ENCODE measurements around the gene CASS4. TPM values are rescaled to one million over a fixed set of nuclear protein-coding genes. Genes with fewer than 3 reads are reported as not detected.

CASS4 gene
- total and polyA plus RNA-seq, 4 donors = 0.26 to 1.6 (median 1.1) TPM

DNA sequence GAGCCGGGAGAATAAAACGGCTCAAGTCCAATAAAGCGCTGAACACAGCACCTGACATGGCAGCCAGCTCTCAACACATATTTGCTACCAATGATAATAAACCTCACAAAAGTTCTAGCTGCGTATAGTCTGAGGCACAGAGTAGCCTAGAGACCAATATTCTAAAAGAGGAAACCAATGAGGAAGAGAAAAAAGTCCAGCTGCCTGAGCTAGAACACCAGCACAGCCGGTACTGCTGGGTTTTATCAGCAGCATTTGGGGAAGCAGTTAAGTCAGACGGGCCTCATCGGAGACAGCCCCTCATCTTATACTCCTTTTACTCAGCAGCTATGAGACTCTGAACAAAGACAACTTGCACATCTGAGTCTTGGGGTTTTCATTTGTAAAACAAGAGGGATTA lies 53.9 kb downstream of the CASS4 start:
- Histone ChIP-seq H3K27ac (ENCODE audit: low read depth in 1 of 2, low read length in 2 of 2) (peak overlapping the region in 1 of 2 donors; percentile 37), H3K9me3 (ENCODE audit: control insufficient read depth in 4 of 4, low read length in 3 of 4) (no peaks in the 10 kb centered on the region), H3K4me3 (ENCODE audit: low read depth in 1 of 3, low read length in 3 of 3) (no peak overlapping the region), H3K9ac (ENCODE audit: low read depth in 1 of 2, low read length in 2 of 2) (no peak overlapping the region), H3K4me1 (ENCODE audit: control insufficient read depth in 4 of 4, insufficient read depth in 4 of 4, low read length in 3 of 4) (peaks cover 2 to 22% (median 17%) of the 10 kb centered on the region in 4 donors), H3K27me3 (ENCODE audit: control insufficient read depth in 4 of 4, insufficient read depth in 4 of 4, low read length in 3 of 4) (no peaks in the 10 kb centered on the region), H3K36me3 (ENCODE audit: control insufficient read depth in 4 of 4, insufficient read depth in 3 of 4, low read depth in 1 of 4, low read length in 3 of 4) (peaks cover 0 to 2% (median 0%) of the 10 kb centered on the region in 4 donors)
- DNase-seq (ENCODE audit: low spot score) = no peak
- TF ChIP-seq SP1 (IDR thresholded peaks at IDR 0.05) (no peak), RXRA (IDR thresholded peaks at IDR 0.05) (no peak), CTCF (IDR thresholded peaks at IDR 0.05; ENCODE audit: low read depth, low read length, missing input control) (no peak), GABPA (IDR thresholded peaks at IDR 0.05 in 1 of 2, conservative IDR thresholded peaks at IDR 0.05 in 1 of 2) (no peak), FOXA2 (IDR thresholded peaks at IDR 0.05) (no peak), ZBTB33 (IDR thresholded peaks at IDR 0.05) (no peak), HNF4A (conservative IDR thresholded peaks at IDR 0.05) (no peak), HNF4G (IDR thresholded peaks at IDR 0.05) (no peak)
- TF ChIP-seq, protein P1, sequence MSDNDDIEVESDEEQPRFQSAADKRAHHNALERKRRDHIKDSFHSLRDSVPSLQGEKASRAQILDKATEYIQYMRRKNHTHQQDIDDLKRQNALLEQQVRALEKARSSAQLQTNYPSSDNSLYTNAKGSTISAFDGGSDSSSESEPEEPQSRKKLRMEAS (IDR thresholded peaks at IDR 0.05) = no peak
- TF ChIP-seq, protein P2, sequence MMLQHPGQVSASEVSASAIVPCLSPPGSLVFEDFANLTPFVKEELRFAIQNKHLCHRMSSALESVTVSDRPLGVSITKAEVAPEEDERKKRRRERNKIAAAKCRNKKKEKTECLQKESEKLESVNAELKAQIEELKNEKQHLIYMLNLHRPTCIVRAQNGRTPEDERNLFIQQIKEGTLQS (IDR thresholded peaks at IDR 0.05) = no peak
- WGBS = 52% methylated on average over 7 of the region's 7 CpGs

DNA sequence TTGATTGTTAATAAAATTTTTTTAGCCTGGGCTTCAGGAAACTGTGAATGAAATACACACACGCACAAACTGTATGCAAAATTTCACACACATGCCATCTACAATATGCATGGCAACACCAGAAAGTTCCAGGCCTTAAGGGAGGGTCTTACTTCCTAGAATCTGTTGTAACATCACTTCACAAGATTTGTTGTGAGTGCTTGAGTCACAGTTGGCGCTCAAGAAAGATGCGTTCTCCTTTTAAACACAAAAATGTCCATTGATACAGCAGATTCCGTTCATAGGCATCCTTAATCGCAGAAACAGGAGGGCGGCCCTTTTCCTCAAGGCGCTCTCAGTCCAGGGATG lies 55.9 kb downstream of the CASS4 start:
- no peak for DNase-seq (ENCODE audit: low spot score)
- H3K27ac ChIP-seq (ENCODE audit: low read depth in 1 of 2, low read length in 2 of 2) = peak overlapping the region; percentile 68 to 69
- peak overlapping the region; percentile 8 to 9 for H3K9ac ChIP-seq (ENCODE audit: low read depth in 1 of 2, low read length in 2 of 2)
- peaks cover 2 to 22% (median 17%) of the 10 kb centered on the region in 4 donors for H3K4me1 ChIP-seq (ENCODE audit: control insufficient read depth in 4 of 4, insufficient read depth in 4 of 4, low read length in 3 of 4)
- peaks cover 0 to 4% (median under 1%) of the 10 kb centered on the region in 4 donors for H3K36me3 ChIP-seq (ENCODE audit: control insufficient read depth in 4 of 4, insufficient read depth in 3 of 4, low read depth in 1 of 4, low read length in 3 of 4)
- H3K9me3 ChIP-seq (ENCODE audit: control insufficient read depth in 4 of 4, low read length in 3 of 4) = no peaks in the 10 kb centered on the region
- peak overlapping the region; percentile 66 to 97 (median 97) for H3K4me3 ChIP-seq (ENCODE audit: low read depth in 1 of 3, low read length in 3 of 3)
- 10% methylated on average over 7 of the region's 7 CpGs for WGBS
- no peak for TF ChIP-seq ZBTB33 (IDR thresholded peaks at IDR 0.05)
- no peak for TF ChIP-seq HNF4A (conservative IDR thresholded peaks at IDR 0.05)
- TF ChIP-seq NR2F2 (IDR thresholded peaks at IDR 0.05) = no peak
- no peak for TF ChIP-seq RXRA (IDR thresholded peaks at IDR 0.05)
- TF ChIP-seq REST (IDR thresholded peaks at IDR 0.05) = no peak
- no peak for TF ChIP-seq TAF1 (conservative IDR thresholded peaks at IDR 0.05)
- H3K27me3 ChIP-seq (ENCODE audit: control insufficient read depth in 4 of 4, insufficient read depth in 4 of 4, low read length in 3 of 4) = no peaks in the 10 kb centered on the region
